Neural progenitor cell (in vitro differentiated cells): ENCODE measurements around the gene DOCK4. TPM values are rescaled to one million over a fixed set of nuclear protein-coding genes. Genes with fewer than 3 reads are reported as not detected.
A peak's percentile ranks its signal among the peaks of the same experiment; 100 is the strongest.

Experiments
- DNase-seq: peaks from one replicate; pipeline ENCODE4 v3.0.0-alpha.2; 2016; ENCODE audit warnings: low spot score
- H2AFZ ChIP-seq: fragments of 200-600 bp; sonication (generic); replicated peaks from 2 replicates; pipeline ENCODE4 v1.6.1; 2016; ENCODE audit warnings: antibody characterized with exemption
- H3F3A ChIP-seq: fragments of 200-600 bp; sonication (generic); 2 replicates; pipeline ENCODE4 v1.6.1; 2016; ENCODE audit warnings: antibody characterized with exemption, low read depth
- H3K27ac ChIP-seq: fragments of 200-600 bp; sonication (generic); 2 replicates; pipeline ENCODE4 v1.5.1; 2016; ENCODE audit warnings: mild to moderate bottlenecking
- H3K27me3 ChIP-seq: fragments of 200-600 bp; sonication (generic); 2 replicates; pipeline ENCODE4 v1.6.1; 2016; ENCODE audit warnings: mild to moderate bottlenecking, moderate library complexity
- H3K36me3 ChIP-seq: fragments of 200-600 bp; sonication (generic); 2 replicates; pipeline ENCODE4 v1.5.1; 2016
- H3K4me1 ChIP-seq: fragments of 200-600 bp; sonication (generic); 2 replicates; pipeline ENCODE4 v1.6.1; 2016; ENCODE audit warnings: mixed run types
- H3K4me2 ChIP-seq: fragments of 200-600 bp; sonication (generic); 2 replicates; pipeline ENCODE4 v1.6.1; 2016
- H3K4me3 ChIP-seq: fragments of 200-600 bp; sonication (generic); 2 replicates; pipeline ENCODE4 v1.5.1; 2016
- H3K79me2 ChIP-seq: fragments of 200-600 bp; sonication (generic); 2 replicates; pipeline ENCODE4 v1.6.1; 2016; ENCODE audit warnings: low read depth
- H3K9ac ChIP-seq: fragments of 200-600 bp; sonication (generic); 2 replicates; pipeline ENCODE4 v1.6.1; 2016
- H3K9me3 ChIP-seq: fragments of 200-600 bp; sonication (generic); 2 replicates; pipeline ENCODE4 v1.5.1; 2016; ENCODE audit warnings: low read depth
- H4K20me1 ChIP-seq: fragments of 200-600 bp; sonication (generic); 2 replicates; pipeline ENCODE4 v1.6.1; 2016; ENCODE audit warnings: low read depth
- H3K27ac Mint-ChIP-seq: 3 replicates; pipeline ENCODE4 v1.8.0; 2021; ENCODE audit warnings: mixed read lengths
- H3K27me3 Mint-ChIP-seq: 2 replicates; pipeline ENCODE4 v1.8.0; 2022; ENCODE audit warnings: low read depth, mild to moderate bottlenecking, inconsistent platforms, moderate library complexity, mixed read lengths; ENCODE audit not compliant: insufficient read depth
- H3K36me3 Mint-ChIP-seq: 3 replicates; pipeline ENCODE4 v1.8.0; 2021; ENCODE audit warnings: mixed read lengths
- H3K4me1 Mint-ChIP-seq: 3 replicates; pipeline ENCODE4 v1.8.0; 2021; ENCODE audit warnings: mixed read lengths
- H3K4me3 Mint-ChIP-seq: 3 replicates; pipeline ENCODE4 v1.8.0; 2021; ENCODE audit warnings: mild to moderate bottlenecking, moderate library complexity, mixed read lengths
- H3K9me3 Mint-ChIP-seq: 3 replicates; pipeline ENCODE4 v1.8.0; 2020; ENCODE audit warnings: mixed read lengths
- CTCF ChIP-seq: fragments of 200-600 bp; sonication (generic); IDR thresholded peaks from 2 replicates; pipeline ENCODE4 v1.5.1; 2017; ENCODE audit warnings: antibody characterized with exemption, mild to moderate bottlenecking
- EZH2 ChIP-seq: fragments of 200-600 bp; sonication (generic); IDR thresholded peaks from 2 replicates; pipeline ENCODE4 v1.6.1; 2017; ENCODE audit warnings: antibody characterized with exemption, mild to moderate bottlenecking, moderate library complexity
- EZH2phosphoT487 ChIP-seq: fragments of 200-600 bp; sonication (generic); IDR thresholded peaks from 2 replicates; pipeline ENCODE4 v1.6.1; 2017; ENCODE audit warnings: antibody characterized with exemption
- total RNA-seq: library from RNA; depleted of rRNA; stranded (reverse); fragments of >200 nt; gene quantifications from 2 replicates; pipeline ENCODE4 v1.2.3, GENCODE V29; 2015; ENCODE audit warnings: low replicate concordance

Gene DOCK4
- total RNA-seq, 1 donor from 2014 or later, result 11.4 TPM

- no peaks in the 10 kb centered on the region for H3K36me3 ChIP-seq
- Mint-ChIP-seq H3K27me3 (peaks cover 2% of the 10 kb centered on the region), H3K36me3 (peaks cover 18% of the 10 kb centered on the region), H3K4me3 (no peak overlapping the region), H3K27ac (no peak overlapping the region), H3K4me1 (peaks cover 18% of the 10 kb centered on the region), H3K9me3 (no peaks in the 10 kb centered on the region)
- H2AFZ ChIP-seq, result no peak overlapping the region
- no peak overlapping the region for H3K27ac ChIP-seq
- H4K20me1 ChIP-seq, result no peaks in the 10 kb centered on the region
- no peaks in the 10 kb centered on the region for H3K27me3 ChIP-seq
- no peak overlapping the region for H3K9ac ChIP-seq
- no peaks in the 10 kb centered on the region for H3K4me1 ChIP-seq
- H3F3A ChIP-seq, result no peaks in the 10 kb centered on the region
- no peaks in the 10 kb centered on the region for H3K79me2 ChIP-seq
- no peaks in the 10 kb centered on the region for H3K9me3 ChIP-seq
- no peak for DNase-seq
- H3K4me2 ChIP-seq, result no peak overlapping the region
- TF ChIP-seq EZH2phosphoT487, result no peak
- no peak for TF ChIP-seq EZH2
- no peak for TF ChIP-seq CTCF
- H3K4me3 ChIP-seq, result no peak overlapping the region
Measured at GRCh38 chr7:111863269-111863668, 342.9 kb downstream of the DOCK4 start.

- Mint-ChIP-seq H3K27ac (no peak overlapping the region), H3K36me3 (peaks cover 13% of the 10 kb centered on the region), H3K4me1 (peaks cover 10% of the 10 kb centered on the region), H3K9me3 (no peaks in the 10 kb centered on the region), H3K4me3 (no peak overlapping the region), H3K27me3 (no peaks in the 10 kb centered on the region)
- no peaks in the 10 kb centered on the region for H3F3A ChIP-seq
- no peaks in the 10 kb centered on the region for H4K20me1 ChIP-seq
- no peak overlapping the region for H3K27ac ChIP-seq
- no peaks in the 10 kb centered on the region for H3K4me1 ChIP-seq
- H3K36me3 ChIP-seq, result no peaks in the 10 kb centered on the region
- H3K4me3 ChIP-seq, result no peak overlapping the region
- no peak for DNase-seq
- H3K9ac ChIP-seq, result no peak overlapping the region
- no peak overlapping the region for H3K4me2 ChIP-seq
- H2AFZ ChIP-seq, result no peak overlapping the region
- no peaks in the 10 kb centered on the region for H3K27me3 ChIP-seq
- no peak for TF ChIP-seq CTCF
- no peak for TF ChIP-seq EZH2
- no peak for TF ChIP-seq EZH2phosphoT487
- no peaks in the 10 kb centered on the region for H3K79me2 ChIP-seq
- H3K9me3 ChIP-seq, result no peaks in the 10 kb centered on the region
Measured at GRCh38 chr7:111860248-111860647, 346.0 kb downstream of the DOCK4 start.

DNA sequence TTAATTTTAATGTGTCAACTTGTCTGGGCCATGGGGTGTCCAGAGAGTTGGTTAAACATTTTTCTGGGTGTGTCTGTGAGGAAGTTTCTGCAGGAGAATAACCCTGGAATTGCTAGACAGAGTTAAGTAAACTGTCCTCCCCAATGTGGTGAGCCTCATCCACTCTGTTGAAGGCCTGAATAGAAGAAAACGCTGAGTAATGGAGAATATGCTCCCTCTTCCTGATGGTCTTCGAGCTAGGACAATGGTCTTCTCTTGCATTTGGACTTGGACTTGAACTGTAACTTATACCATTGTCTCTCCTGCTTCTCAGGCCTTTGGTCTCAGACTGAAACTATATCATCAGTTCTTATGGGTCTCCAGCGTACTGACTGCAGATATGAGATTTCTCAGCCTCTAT lies 347.9 kb downstream of the DOCK4 start:
- H3F3A ChIP-seq, result no peaks in the 10 kb centered on the region
- peaks cover under 1% of the 10 kb centered on the region for H3K27me3 Mint-ChIP-seq
- no peaks in the 10 kb centered on the region for H3K27me3 ChIP-seq
- H4K20me1 ChIP-seq, result no peaks in the 10 kb centered on the region
- H3K36me3 Mint-ChIP-seq, result peaks cover 12% of the 10 kb centered on the region
- H3K4me1 Mint-ChIP-seq, result peaks cover 6% of the 10 kb centered on the region
- H2AFZ ChIP-seq, result no peak overlapping the region
- no peaks in the 10 kb centered on the region for H3K9me3 Mint-ChIP-seq
- H3K4me1 ChIP-seq, result peaks cover 3% of the 10 kb centered on the region
- H3K79me2 ChIP-seq, result no peaks in the 10 kb centered on the region
- H3K27ac ChIP-seq, result no peak overlapping the region
- H3K4me3 ChIP-seq, result no peak overlapping the region
- no peak overlapping the region for H3K9ac ChIP-seq
- TF ChIP-seq EZH2phosphoT487, result no peak
- TF ChIP-seq CTCF, result no peak
- no peak for TF ChIP-seq EZH2
- no peaks in the 10 kb centered on the region for H3K36me3 ChIP-seq
- H3K4me2 ChIP-seq, result no peak overlapping the region
- H3K27ac Mint-ChIP-seq, result no peak overlapping the region
- no peak for DNase-seq
- H3K9me3 ChIP-seq, result no peaks in the 10 kb centered on the region
- no peak overlapping the region for H3K4me3 Mint-ChIP-seq

GRCh38 chr7:111855842-111856227 lies 350.4 kb downstream of the DOCK4 start:
- no peak overlapping the region for H3K4me2 ChIP-seq
- no peak overlapping the region for H3K9ac ChIP-seq
- no peaks in the 10 kb centered on the region for H4K20me1 ChIP-seq
- Mint-ChIP-seq H3K4me1 (peaks cover 8% of the 10 kb centered on the region), H3K27me3 (peaks cover 2% of the 10 kb centered on the region), H3K4me3 (no peak overlapping the region), H3K27ac (no peak overlapping the region), H3K9me3 (peaks cover 2% of the 10 kb centered on the region), H3K36me3 (peaks cover 13% of the 10 kb centered on the region)
- no peak overlapping the region for H3K27ac ChIP-seq
- H3K27me3 ChIP-seq, result no peaks in the 10 kb centered on the region
- no peak overlapping the region for H2AFZ ChIP-seq
- no peaks in the 10 kb centered on the region for H3K79me2 ChIP-seq
- DNase-seq, result peak; percentile 11
- H3K4me3 ChIP-seq, result no peak overlapping the region
- H3K36me3 ChIP-seq, result no peaks in the 10 kb centered on the region
- peaks cover 6% of the 10 kb centered on the region for H3K4me1 ChIP-seq
- H3F3A ChIP-seq, result no peaks in the 10 kb centered on the region
- TF ChIP-seq CTCF (peak; percentile 7), EZH2phosphoT487 (no peak), EZH2 (no peak)
- H3K9me3 ChIP-seq, result no peaks in the 10 kb centered on the region
